ENCODE measurements around the gene OSBPL8. TPM values are rescaled to one million over a fixed set of nuclear protein-coding genes. Genes with fewer than 3 reads are reported as not detected.

The OSBPL8 gene, protein sequence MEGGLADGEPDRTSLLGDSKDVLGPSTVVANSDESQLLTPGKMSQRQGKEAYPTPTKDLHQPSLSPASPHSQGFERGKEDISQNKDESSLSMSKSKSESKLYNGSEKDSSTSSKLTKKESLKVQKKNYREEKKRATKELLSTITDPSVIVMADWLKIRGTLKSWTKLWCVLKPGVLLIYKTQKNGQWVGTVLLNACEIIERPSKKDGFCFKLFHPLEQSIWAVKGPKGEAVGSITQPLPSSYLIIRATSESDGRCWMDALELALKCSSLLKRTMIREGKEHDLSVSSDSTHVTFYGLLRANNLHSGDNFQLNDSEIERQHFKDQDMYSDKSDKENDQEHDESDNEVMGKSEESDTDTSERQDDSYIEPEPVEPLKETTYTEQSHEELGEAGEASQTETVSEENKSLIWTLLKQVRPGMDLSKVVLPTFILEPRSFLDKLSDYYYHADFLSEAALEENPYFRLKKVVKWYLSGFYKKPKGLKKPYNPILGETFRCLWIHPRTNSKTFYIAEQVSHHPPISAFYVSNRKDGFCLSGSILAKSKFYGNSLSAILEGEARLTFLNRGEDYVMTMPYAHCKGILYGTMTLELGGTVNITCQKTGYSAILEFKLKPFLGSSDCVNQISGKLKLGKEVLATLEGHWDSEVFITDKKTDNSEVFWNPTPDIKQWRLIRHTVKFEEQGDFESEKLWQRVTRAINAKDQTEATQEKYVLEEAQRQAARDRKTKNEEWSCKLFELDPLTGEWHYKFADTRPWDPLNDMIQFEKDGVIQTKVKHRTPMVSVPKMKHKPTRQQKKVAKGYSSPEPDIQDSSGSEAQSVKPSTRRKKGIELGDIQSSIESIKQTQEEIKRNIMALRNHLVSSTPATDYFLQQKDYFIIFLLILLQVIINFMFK
- 33.1 TPM for total RNA-seq
- long read RNA-seq, full-length matches to known transcripts: 1 of 4 reads
- long read RNA-seq, partial matches to known transcripts: 2 of 4 reads
- long read RNA-seq, other reads (novel, unspliced or antisense): 1 of 4 reads

DNA sequence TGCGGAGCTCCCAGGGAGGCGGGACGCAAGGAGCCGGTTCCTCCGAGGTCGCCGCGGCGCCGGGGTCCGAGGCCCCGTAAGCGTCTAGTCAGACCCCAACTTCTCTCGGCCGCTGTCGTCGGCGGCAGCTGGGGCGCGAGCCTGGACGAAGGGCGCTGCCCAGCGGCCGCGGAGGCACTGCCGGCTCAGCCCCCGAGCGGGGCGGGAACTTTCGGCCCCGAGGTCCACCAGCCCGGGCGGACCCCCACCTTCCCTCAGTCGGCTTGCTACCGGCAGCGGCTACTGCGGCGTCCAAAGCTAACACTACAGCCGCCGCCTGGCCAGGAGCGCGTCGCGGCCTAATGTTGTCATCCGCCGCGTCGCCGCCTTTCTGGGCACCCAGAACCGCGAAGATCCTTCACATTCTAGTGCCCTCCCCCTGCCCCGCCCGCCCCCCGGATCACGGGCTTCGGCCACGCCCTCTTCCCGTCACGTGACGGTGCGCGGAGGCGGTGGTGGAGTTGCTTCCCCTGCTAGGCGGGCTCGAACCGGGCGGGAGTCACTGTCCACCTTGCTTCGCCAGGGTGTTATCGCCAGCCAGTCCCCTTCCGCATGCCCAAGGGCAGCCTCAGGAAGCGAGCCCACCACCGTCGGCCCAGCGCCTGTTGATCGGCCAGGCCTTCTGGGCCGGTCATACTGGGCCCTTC, at the start of gene OSBPL8:
TSS of gene OSBPL8 (minus strand) at position 372 of the 686 bp plus-strand sequence. CDS start 72,220 bp downstream, outside the sequence.
- intact Hi-C loops (cut with DNase I): loop anchor here (2.0 to 5.0 kb wide), 4 partner anchors 92 to 1047 kb away; partner anchors contain the start of genes KRR1 and NAP1L1
- ATAC-seq (peak; percentile 97), DNase-seq (ENCODE audit: missing footprints) (peak; percentile 98)

DNA sequence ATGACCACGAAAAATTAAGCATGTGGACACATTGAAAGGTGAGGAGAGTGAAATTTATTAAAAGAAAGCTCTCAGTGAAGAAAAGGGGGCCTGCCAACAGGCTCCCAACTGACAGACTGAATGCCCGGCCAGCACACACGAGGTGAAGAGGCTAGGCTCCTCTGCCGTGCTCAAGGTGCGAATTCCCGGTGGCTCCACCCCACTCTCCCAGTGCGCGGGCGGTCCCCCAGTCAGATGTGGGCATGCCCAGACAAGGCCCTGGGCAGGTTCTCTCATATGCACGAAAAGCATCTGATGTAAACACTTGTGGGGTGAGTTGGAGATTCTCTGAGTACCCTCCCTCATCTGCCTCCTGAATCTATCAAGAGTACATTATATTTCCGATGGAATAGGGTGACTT, 48.5 kb upstream of the OSBPL8 start:
- intact Hi-C loops (cut with DNase I): no loop called here
- ATAC-seq (no peak), DNase-seq (ENCODE audit: missing footprints) (no peak)

DNA sequence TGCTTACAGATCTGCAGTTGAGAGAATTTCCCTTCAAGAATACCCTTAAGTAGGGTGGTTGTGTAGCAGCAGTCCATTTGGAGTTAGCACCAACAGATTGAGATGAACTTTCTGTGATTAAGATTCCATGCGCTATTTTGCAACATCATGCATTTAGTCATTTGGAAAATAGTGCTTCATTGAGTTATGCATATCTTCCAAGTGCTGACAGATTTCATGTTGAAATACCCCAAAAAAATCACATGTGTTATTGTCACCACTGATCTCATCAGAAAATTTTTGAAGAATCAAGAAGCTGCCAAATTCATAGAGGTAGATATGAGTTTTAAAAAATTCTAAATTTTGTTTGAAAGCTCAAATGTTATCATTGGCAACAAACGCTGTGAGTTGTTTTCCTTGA, 35.5 kb upstream of the OSBPL8 start:
- ATAC-seq (no peak), DNase-seq (ENCODE audit: missing footprints) (no peak)
- intact Hi-C loops (cut with DNase I): no loop called here

DNA sequence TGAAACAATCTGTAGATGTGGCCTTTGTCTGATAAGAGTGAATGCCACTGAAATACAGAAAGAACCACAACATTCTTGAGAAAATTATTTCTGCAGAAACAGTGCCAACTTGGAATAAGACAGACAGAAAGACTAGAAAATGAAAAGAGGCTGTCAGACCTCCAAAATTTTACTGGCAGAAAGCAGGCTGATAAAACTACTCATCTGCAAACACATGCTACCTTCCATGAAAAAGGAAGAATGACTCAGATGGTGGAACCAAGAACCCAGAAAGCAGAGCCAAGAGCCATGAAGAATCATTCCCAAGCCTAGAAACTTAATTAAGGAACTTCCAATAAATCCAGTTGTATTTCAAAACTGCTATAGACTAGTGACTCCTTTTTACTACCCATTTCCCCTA, 31.9 kb upstream of the OSBPL8 start:
- no peak for DNase-seq (ENCODE audit: missing footprints)
- ATAC-seq: no peak
- intact Hi-C loops (cut with DNase I): no loop called here

DNA sequence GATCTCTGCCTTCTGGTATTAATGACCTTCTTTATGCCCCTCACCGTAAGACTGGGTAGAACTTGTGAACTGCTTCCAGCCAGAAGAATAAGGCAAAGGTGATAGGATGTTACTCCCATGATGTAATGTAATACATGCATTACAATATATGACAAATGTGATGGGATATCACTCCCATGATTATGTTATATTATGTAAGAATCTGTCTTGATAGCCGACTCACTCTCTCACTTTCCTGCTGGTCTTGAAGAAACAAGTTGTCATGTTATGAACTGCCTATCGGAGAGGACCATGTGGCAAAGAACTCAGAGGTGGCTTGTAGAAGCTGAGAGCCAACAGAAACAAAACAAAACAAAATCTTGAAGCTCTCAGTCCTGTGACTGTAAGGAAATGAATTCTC, 30.6 kb upstream of the OSBPL8 start:
- DNase-seq (ENCODE audit: missing footprints) (no peak), ATAC-seq (no peak)

DNA sequence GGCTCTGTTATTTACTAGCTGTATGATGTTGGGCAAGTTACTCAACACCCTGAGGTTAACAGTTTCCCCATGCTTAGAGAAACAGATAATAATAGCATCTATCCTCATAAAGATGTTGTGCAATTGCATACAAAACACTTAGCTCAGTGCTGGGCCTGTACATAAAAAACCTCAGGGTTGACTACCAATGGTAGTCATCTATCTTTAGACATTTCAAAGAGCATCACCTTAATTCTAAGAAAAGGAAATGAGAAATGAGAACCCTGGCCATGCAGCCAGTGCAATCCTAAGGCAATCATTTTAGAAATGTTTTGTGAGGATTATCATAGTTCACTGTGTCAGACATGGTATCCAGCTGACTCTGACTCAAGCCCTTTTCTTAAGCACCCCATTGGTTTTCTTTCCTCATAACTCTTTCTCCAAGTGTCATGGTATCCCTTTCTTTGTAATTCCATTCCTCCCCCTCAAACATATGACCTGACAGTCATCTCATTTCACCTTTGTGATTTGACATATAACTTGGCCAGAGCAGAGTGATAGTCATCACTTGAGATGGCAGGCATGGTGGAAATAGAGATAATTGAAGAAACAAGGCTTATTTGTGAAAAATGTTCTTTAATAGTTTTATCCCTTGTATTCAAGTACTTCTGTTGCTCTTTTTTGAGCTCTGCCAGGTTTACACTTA, 29.5 kb upstream of the OSBPL8 start:
- intact Hi-C loops (cut with DNase I): no loop called here
- ATAC-seq: peak; percentile 81

More for the DNA sequence above, 30.6 kb upstream of the OSBPL8 start:
- intact Hi-C loops (cut with DNase I): no loop called here

DNA sequence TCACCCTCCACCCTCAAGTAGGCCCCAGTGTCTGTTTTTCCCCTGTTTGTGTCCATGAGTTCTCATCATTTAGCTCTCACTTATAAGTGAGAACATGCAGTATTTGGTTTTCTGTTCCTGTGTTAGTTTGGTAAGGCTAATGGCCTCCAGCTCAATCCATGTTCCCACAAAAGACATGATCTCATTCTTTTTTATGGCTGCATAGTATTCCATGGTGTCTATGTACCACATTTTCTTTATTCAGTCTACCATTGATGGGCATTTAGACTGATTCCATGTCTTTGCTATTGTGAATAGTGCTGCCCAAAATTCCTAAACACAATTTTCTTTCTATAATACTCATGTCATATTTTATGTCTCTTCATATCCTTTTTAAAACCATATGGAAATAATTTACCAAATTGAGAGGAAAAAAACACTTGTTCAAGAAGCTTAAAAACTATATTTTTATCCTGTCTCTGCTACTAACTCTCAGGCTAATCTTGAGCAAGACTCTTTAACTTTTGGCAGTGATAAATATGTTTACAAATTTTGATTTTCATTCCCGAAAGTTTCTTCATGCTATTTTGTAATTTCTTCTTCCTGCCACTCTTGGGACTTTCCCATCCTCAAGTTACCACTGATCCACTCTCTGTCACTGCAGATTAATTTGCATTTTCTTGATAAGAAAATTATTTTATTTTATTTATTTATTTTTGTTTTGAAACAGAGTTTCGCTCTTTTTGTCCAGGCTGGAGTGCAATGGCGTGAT, 28.0 kb upstream of the OSBPL8 start:
- DNase-seq (ENCODE audit: missing footprints) (no peak), ATAC-seq (no peak)
- intact Hi-C loops (cut with DNase I): no loop called here

More for the DNA sequence above, 29.5 kb upstream of the OSBPL8 start:
- no peak for DNase-seq (ENCODE audit: missing footprints)

DNA sequence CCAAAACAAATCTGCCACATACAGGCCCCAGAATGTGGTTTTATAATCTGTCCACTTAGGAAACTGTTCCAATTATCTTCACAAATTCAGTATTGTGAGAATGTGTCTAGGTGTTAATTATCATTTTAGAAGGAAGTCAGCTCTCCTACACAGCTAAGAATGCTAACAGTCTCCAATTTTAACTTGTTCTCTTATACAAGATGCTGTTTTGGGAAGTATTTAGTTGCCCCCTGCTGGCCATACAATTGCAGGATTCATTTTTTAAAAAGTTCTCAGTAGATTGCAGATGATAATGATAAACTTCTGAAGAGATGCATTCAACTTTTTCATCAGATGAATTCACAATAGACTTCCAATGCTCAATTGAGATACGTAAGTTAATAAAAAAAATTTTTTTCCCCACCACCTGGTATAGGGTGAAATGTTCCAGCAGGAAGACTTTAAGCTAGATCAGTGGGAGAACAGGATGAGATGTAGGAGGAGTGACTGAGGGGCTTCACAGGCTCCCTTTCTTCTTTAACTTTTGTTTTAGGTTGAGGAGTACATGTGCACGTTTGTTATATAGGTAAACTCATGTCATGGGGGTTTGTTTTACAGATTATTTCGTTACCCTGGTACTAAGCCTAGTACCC, 27.3 kb upstream of the OSBPL8 start:
- ATAC-seq (no peak), DNase-seq (ENCODE audit: missing footprints) (no peak)
- intact Hi-C loops (cut with DNase I): no loop called here

DNA sequence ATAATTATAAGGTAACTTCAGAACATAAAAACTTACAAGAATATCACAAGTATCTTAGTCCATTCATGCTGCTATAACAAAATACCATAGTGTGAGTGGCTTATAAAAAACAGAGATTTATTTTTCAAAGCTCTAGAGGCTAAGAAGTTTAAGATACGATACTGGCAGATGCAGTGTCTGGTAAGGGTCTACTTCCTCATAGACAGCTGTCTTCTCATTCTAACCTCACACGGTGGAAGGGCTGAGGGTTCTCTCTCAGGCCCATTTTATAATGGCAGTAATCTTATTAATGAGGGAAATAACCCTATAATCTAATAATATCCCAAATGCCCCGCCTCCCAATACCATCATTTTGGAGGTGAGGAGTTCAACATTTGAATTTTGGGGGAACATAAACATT, 23.7 kb upstream of the OSBPL8 start:
- DNase-seq (ENCODE audit: missing footprints) (no peak), ATAC-seq (no peak)
- intact Hi-C loops (cut with DNase I): no loop called here

DNA sequence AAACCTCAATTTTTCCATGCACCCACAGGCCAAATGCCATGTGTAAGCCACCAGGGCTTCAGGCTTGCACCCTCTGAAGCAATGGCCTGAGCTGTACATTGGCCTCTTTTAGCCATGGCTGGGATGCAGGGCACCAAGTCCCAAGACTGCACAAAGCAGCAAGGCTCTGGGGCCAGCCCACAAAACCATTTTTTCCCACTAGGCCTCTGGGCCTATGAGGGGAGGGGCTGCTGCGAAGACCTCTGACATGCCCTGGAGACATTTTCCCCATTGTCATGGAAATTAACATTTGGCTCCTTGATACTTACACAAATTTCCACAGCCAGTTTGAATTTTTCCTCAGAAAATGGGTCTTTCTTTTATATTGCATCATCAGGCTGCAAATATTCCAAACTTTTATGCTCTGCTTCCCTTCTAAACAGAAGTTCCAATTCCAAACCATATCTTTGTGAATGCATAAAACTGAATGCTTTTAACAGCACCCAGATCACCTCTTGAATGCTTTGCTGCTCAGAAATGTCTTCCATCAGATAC, 14.3 kb upstream of the OSBPL8 start:
- no peak for DNase-seq (ENCODE audit: missing footprints)
- no peak for ATAC-seq
- intact Hi-C loops (cut with DNase I): no loop called here

DNA sequence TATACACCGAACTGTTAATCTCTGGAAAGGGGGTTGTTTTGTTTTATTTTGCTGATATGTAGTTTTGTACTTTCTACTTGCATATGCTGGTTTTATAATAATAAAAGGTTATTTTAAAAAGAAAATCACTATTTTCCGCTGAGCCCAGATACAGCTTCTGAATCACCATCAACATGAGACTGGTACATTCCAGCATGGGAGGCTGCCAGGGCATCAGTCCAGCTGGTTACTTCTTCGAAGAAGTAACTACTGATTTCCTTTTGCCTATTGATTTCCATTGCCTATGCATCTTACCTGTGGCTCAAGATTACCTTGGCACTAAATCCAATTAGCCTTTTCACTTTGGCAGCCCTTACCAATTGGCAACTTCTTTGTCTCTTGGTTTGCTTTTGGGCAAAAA, 11.7 kb upstream of the OSBPL8 start:
- ATAC-seq (no peak), DNase-seq (ENCODE audit: missing footprints) (no peak)
- intact Hi-C loops (cut with DNase I): no loop called here

DNA sequence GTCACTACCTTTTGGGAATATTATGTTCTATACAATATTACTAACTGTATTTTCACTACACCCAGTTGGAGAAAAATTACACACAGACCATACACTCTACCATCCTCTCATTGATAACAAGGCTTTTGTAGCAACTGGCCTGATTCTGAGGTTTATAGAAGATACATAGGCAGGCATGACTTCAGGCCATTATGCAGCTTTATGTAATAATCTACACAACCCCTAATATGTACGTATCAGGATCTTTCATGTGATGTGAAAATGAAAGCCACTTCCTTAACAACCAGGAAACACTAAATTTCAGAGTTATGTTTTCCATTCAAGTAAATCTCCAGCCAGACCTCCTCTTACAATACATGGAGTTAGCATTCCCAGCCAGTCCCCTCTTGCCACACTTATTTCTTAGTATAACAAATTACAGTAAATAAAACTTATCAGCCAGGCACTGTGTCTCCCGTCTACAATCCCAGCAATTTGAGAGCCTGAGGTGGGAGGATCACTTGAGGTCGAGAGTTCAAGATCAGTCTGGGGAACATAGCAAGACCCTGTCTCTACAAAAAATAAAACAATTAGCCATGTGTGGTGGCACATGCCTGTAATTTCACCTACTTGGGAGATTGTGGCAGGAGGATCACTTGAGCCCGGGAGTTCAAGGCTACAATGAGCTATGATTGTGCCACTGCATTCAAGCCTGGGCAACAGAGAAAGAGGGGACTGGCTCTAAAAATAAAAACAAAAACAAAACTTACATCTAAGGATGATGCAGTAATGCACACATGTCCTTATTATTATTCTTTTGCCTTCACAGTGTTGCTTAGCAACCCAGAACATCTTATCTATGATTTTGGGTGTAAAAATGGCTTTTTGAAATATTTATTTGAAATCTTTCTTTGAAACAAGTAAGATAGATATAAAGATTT, 10.4 kb upstream of the OSBPL8 start:
- intact Hi-C loops (cut with DNase I): no loop called here
- DNase-seq (ENCODE audit: missing footprints) (no peak), ATAC-seq (no peak)

DNA sequence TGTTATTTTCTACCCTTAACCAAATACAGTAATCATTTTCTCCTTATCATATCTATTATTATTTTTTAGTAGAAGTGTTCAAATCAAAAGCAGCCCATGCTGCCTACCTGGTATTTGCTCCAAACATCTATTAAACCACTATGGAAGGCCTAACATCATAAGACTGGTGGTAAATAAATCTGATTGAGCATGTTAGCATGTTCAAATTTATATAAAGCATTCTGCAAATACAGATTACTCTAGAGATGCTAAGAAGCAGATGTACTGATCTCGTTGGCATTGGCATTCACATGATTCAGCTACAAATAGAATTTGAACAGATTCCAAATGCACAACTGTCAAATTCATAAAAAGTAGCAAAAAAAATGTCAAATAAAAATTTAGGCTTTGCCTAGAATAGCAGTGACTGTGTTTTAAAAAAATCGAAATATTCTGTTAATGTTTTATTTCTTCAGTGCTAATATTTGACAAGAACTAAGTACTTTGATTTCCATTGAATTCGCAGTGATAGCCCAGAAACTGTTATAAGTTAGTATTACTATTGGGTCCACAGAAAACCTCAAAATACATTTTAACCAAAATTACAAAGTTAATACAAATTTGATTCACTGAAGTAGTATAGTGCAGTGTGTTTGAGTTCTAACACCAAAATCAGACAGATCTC, 9.4 kb upstream of the OSBPL8 start:
- DNase-seq (ENCODE audit: missing footprints): no peak
- intact Hi-C loops (cut with DNase I): no loop called here
- ATAC-seq: no peak

DNA sequence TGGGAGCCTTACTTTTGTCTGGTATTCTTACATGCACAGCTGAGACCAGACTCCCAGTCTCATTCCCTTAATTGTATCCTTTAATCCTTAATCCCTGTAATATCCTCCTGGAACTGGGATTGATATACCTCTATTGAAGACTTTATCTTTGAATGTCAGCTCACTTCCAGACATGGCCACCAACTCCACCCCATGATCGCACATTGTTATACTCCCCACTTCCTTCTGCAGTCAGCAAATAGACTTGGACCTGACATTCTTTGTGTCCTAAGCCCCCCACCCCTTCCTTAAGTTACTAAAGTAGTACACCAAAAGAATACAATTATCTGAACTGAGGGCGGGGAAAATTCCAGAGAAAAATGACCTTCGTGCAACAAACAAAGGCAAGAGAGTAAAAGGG, 8.6 kb upstream of the OSBPL8 start:
- ATAC-seq (no peak), DNase-seq (ENCODE audit: missing footprints) (no peak)
- intact Hi-C loops (cut with DNase I): no loop called here

DNA sequence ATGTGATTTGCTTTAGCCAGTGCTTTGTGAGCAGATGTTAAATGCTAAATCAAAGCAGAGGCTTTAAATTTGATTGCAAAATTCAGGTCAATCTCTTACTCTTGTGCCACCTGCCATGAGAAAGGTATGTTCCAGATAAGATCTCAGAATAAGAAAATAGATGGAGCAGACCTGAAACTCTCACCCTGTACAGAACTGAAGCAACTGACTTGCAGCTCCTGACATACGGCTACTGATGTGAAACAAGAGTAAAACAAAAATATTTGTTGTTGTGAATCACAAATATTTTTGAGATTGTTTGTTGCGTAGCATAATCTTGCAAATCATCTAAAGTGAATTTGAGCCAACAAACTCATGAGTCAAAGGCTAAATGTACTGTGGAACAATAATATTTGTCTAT, 3.5 kb upstream of the OSBPL8 start:
- intact Hi-C loops (cut with DNase I): no loop called here
- DNase-seq (ENCODE audit: missing footprints) (no peak), ATAC-seq (no peak)

DNA sequence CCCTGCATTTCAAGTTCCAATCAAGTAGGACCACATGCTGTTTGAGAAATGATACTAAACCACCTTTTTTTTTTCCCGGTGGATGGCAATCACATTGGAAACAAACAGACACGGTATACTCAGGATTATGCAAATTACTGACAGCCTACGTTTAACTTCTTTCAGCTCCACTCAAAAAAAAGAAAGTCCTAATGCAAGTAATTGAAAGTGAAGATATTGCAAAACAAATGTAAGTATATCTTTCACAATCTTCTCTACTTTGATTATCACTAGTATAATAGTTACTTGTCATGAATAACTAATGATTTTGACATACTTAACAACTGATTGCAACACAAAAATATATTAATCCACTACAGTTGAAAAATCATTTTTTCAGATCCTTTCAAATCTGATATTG, 2.6 kb upstream of the OSBPL8 start:
- DNase-seq (ENCODE audit: missing footprints): no peak
- ATAC-seq: no peak
- intact Hi-C loops (cut with DNase I): no loop called here
